ENCODE measurements around the gene PMPCA.

The PMPCA gene

DNA sequence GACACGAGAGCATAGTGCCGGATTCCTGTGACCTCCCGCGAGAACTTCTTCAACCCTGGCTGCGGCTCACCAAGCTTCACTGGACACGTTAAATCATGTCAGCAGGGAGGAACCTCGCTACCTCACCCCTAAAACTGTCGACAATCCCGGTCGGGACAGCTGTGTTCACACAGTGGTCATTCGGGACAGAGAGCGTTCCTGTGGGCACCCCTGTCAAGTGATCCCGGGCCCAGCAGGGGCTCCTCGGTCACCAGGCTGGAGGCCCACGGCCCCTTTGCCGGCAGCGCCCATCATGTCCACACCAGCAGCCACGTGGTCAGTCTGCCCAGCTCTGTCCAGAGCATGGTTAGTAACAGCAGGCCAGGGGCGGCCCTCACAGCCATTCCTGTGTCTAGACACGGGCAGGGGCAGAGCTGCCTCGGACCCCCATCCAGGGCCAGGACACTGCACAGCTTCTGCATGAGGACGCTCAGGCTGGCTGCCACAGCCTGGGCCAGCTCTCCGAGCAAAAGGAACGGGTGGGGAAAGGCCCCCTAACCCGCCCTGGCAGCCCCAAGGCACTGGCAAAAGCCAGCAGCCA, 25.7 kb downstream of the PMPCA start:
- no peak for DNase-seq (ENCODE audit: low read depth, low spot score)

DNA sequence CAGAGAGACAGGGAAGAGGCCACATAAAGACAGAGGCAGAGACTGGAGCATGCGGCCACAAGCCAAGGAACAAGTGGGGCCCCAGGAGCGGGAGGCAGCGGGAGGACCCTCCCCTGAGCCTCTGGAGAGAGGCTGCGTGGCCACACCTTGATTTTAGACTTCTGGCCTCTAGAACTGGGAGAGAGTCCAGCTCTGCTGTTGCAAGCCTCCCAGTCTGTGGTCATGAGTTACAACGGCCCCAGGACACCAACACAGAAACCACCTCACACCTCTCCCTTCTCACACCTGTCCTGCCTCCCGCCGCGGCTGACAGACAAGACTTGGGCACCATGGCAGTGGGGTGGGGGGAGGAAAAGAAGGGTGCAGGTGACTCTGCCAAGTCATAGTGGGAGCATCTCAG, 27.0 kb downstream of the PMPCA start:
- no peak for DNase-seq (ENCODE audit: low read depth, low spot score)

DNA sequence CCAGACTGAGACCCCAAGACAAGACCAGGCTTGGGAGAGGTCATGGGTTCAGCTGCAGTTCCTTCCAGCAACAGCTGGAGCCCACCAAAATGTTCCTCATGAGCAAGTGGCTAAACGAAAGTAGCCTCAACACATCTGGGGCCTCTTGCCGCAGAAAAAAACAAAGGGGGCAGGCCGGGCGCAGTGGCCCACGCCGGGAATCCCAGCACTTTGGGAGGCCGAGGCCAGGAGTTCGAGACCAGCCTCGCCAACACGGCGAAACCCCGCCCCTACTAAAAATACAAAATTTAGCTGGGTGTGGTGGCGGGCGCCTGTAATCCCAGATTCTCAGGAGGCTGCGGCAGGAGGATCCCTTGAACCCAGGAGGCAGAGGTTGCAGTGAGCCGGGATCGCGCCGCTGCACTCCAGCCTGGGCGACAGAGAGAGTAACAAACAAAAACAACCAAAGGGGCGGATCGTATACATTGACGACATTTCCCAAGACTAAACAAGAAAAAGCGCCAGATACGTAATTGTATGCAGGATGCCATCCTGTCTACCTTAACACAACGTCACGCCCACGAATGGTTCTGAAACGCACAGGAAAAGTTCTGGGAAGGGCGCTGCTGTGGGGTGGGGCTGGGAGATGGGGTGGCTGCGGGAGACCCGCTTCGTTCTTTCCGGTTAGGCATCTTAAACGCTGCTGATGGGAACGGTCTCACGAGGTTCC, 27.5 kb downstream of the PMPCA start:
- no peak for DNase-seq (ENCODE audit: low read depth, low spot score)

DNA sequence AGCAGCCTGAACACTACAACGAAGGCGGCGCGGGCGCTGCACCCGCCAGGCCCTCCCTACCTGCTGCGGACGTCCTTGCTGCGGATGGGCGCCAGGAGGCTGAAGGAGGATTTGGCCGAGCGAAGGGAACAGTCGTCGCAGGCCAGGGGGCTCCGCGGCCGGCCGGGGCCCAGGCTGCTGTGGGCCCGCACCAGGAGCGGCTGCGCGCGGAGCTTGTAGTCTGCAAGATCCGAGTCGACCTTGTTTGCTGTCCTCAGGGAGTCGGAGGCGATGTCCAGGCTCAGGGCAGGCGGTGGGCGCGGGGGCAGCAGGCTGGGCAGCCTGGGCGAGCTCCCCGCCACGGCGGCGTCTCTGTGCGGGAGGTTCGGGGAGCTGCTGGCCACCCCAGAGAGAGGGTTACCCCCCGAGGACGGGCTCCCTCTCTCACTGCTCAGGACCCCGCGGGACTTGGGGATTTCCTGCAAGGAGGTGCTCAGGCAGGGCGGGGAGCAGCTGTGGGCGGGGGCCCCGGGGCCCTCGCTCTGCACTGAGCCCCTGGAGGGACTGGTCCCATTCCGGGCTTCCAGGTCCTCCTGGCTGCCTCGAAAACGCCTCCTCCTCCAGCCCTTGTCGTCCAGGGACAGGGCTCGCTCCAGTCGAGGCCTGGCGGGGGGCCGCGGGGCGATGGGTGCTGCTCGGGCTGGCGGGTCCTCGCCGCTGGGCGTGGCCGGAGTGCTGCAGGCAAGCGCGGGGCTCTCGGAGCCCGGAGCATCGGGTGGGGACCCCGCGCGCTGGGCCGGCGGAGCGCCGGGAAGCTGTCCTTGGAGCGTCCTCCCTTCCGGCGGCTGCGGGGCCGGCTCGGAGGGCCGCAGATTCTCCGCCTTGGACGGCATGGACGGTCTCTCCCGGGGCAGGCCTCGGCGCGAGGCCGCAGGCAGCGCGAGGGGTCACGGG, 28.4 kb downstream of the PMPCA start:
- no peak for DNase-seq (ENCODE audit: low read depth, low spot score)

DNA sequence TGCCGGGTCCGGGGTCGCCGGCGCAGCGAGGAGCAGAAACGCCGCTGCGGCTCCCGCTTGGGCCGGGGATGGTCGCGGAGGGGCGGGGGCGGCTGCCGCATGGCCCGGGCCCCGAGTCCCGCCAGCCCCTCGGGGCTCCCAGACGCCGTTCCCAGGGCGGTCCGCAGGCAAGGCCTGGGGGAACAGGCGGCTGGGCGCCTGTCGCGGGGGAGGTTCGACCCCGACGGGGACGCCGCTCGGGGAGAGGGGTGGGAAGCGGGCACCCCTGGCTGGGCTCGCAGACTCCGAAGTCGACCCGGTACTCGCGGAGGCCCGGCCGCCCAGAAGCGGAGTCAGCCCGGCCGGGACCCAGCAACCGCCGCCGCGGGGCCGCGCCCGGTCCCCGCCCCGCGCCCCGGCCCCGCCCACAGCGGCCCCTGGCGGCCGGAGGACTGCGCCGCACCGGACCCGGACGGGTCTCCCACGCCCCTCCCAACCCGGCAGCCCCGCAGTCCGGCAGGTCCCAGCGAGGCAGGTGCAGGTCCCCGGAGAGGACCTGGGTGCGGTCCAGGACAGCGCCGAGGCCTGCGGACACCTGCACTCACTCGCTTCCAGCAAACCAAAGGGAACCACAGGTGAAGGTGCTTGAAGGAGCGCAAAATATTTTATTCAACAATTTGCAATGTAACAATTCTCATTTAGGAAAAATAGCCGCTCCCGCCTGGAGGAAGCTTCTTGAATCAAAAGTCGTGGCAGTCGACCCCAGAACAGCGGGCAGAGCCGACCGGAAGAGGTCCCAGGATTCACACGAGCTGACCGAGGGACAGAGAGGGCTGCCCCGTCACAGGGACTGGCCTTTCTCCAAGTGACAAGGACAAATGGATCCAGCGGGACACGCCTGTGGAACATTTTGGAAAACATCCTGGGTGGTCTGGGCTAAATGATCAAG, 29.3 kb downstream of the PMPCA start, which contains the start of gene INPP5E:
TSS of gene INPP5E (minus strand) at position 365 of the 928 bp plus-strand sequence. CDS start 426 bp downstream, outside the sequence.
- no peak for DNase-seq (ENCODE audit: low read depth, low spot score)

DNA sequence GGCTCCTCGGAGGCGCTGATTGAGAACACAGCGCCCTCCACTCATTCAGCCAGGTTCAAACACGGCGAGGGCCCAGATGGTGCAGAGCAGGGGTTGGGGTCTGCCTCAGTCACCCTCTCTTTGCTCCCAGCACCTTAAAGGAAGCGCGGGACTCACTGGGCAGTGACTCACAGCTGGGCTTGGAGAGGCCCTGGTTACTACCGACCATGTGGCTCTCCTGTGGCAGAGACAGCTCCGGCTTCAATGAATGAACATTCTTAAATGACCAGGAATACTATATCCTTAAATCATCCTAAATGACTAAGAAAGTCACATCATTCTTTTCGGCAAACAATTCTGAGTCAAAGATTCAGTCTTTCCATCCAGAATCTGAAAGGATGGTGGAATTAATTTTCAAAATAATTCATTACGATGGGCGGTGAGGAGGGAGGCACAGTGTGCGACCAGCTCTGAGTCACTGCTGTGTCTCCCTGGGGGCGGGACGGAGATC, 30.8 kb downstream of the PMPCA start:
- no peak for DNase-seq (ENCODE audit: low read depth, low spot score)

DNA sequence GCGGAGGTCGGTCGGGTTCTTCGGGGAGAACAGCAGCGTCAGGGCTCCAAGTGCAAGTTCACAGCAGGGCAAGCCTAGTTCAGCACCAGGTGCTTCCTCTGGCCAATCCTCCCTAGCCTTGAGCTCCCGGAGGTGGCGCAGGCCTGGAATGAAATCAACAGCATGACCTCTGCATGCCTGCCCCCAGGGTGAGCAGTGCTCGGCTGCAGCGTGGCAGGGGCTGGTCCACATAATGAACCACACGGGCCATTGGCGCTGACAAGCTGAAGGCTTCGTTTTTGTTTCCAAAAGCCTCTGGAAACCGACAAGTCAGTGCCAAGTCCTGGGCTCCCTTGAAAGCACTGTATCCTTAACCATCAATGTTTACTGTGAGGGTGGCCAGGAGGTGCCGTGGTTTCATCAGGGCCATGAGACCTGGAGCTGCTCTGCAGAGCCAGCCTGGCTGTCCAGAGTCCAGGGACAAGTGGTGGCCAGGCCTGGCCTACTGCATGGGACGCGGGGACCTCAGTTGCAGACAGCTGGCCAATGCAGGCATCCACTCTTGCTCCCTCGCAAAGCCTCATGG, 31.3 kb downstream of the PMPCA start:
- DNase-seq (ENCODE audit: low read depth, low spot score), result no peak

DNA sequence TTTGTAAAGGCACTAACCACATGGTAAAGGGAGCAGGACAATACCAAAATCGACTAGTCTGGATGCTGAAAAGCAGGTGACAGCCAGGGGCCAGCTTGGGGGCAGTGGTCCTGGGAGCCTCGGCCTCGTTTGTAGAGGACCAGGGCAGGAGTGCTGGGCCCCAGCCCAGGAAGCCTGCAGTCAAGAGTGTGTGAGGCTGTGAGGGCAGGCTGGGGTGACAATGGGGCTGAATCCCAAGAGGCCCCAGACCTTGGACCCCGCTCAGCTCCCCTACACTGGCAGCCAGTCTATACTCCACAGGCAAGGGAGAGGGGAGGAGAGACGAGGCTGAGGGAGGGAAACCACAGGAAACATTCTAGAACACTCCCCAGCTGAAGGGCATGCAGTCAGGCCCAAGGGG, 31.8 kb downstream of the PMPCA start:
- no peak for DNase-seq (ENCODE audit: low read depth, low spot score)

DNA sequence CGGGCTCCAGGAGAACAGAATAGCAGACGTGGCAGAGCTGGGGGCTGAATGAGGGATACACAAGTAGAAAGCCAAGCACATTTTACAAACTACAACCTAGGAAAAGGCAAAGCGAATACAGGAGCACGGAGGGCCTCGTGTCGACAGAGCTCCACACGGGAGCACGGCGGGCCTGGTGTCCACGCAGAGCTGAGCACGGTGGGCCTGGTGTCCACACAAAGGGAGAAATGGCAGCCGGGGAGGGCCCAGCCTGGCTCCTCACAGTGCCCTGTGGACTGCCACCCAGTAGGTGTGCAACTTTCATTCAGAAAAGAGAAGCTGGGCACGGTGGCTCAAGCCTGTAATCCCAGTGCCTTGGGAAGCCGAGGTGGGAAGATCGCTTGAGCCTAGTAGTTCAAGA, 32.6 kb downstream of the PMPCA start:
- DNase-seq (ENCODE audit: low read depth, low spot score), result no peak

DNA sequence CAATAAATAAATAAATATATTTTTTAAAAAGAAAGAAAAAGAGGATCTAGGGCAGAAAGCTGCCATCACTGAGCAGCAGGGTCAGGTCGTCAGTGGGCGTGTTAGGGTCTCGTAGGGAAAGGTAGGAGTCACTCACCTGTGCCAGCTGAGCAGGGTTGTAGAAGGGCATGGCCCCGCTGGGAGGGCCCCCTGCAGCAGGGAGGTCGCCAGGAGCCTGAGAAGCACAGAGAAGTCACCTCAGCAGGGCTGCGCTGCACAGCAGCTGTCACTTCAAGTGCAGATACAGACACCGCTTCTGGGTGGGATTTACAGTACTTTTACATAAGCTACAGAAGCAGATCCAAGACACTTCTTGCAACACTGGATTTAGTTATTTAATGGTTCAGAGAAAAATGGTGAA, 33.2 kb downstream of the PMPCA start:
- DNase-seq (ENCODE audit: low read depth, low spot score), result no peak

DNA sequence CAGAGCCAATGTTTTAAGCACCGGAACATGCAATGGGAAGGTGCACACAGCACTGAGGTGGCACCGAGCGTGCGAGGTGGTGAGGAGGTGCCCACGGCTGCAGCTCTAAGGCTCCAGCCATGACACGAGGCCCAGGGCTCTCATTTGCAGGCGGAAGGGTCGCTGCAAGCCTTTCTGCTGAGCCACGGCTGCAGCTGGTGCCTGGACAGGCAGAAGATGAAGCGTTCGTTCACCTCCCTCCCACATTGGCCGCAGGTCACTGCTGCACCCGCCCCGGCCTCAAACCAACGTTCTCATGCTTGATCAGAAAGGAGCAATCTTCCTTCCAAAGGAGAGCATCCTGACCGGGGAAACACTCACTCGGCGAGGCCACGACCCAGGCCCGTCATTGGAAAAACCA, 33.6 kb downstream of the PMPCA start:
- no peak for DNase-seq (ENCODE audit: low read depth, low spot score)

DNA sequence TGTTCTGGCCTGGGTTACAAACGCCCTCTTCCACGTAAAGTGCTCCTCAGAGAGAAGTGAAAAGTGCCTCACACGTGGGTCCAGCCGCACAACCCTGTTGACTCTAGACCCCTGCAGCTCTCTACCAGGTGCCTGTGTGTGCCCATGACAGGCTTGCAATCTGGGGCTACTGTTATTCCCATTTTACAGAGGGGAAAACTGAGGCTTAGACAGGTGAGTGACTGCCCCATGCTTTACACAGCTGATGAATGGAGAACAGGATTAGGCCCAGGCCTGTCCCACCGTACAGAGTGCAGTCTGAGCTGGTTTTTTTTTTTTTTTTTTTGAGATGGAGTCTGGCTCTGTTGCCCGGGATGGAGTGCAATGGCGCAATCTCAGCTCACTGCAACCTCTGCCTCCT, 35.3 kb downstream of the PMPCA start:
- DNase-seq (ENCODE audit: low read depth, low spot score), result no peak

DNA sequence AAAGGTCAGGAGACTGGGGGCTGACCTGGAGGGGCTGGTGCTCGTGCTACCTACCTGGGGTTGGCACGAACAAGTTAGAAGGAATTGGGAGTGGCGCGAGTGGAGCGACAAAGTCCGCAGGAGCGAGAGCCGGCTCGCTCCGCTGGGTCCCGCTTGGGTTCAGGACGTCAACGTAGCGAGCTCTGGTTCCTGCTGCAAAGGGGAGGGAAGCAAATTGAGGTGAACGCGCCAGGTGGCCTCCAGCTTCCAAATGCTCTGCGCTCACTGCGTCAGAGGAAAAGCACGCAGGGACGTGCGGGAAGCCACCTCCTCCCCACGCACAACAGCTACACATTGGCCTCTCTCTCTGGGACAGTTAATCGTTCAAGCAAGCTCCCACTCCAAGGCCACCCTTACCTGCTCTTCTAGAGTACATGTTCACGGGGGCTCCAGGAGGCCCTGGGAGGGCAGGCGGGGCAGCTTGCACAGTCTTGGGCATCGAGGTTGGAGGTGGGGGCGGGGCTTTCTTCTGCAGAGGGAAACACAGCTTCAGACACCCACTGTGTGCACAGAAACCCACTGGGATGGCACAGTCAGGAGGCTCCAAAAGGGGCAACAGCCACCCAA, 36.8 kb downstream of the PMPCA start:
- DNase-seq (ENCODE audit: low read depth, low spot score), result no peak

DNA sequence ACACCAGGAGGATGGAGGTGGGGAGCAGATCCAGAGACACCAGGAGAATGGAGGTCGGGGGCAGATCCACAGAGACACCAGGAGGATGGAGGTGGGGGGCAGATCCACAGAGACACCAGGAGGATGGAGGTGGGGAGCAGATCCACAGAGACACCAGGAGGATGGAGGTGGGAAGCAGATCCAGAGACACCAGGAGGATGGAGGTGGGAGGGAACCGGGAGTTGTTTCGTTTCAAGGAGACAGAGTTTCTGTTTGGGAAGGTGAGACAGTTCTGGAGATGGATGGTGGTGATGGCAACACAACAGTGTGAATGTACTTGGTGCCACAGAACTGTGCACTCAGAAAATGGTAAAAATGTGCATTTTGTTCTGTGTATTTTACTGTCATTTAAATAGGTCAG, 38.2 kb downstream of the PMPCA start:
- no peak for DNase-seq (ENCODE audit: low read depth, low spot score)

DNA sequence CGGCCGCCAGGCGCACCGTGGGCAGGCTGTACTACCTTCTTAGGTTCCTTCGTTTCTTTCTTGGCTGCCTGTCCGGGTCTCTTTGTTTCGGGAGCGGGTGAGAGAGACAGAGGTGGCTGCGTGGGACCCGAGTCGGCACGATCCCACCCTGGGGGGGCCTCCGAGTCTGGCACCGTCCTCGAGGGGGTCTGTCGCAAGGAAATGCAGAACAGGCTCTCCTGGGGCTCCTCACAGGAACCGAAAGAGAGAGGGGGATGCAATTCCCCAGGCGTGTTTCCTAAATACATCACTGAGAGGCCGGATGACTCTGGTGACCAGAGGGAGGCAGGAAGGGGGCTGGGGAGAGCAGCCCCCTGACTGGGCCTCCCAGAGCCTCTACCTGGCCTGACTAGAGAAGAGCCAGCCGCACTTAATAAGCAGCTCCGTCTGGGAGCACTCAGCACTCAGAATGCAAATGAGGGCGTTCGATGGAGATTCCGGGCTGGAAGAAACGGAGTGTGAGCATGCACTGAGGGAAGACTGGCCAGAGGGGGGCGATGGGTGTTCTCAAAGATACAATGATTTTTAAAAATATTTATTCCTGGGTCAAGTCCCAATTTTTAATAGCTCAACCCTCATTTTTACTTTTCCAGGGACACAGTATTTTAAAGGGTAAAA, 40.9 kb downstream of the PMPCA start:
- DNase-seq (ENCODE audit: low read depth, low spot score), result no peak

DNA sequence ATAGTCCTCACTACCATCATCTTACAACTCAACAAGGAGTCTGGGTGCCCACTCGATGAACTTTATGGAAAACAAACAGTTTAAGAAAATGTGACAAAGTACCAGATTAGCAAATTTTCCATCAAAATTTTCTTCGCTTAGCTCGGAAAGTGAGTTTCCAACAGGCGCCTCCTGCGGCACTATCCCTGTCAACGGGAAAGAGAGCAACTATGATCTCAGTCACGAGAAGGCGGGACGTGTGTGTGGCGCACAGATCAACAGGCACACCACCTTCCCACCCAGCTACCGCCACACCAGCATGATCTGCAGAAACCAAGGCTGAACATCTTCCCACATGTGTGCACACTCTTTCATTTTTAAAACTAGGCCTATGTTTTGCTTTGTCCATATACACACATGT, 42.9 kb downstream of the PMPCA start:
- no peak for DNase-seq (ENCODE audit: low read depth, low spot score)

DNA sequence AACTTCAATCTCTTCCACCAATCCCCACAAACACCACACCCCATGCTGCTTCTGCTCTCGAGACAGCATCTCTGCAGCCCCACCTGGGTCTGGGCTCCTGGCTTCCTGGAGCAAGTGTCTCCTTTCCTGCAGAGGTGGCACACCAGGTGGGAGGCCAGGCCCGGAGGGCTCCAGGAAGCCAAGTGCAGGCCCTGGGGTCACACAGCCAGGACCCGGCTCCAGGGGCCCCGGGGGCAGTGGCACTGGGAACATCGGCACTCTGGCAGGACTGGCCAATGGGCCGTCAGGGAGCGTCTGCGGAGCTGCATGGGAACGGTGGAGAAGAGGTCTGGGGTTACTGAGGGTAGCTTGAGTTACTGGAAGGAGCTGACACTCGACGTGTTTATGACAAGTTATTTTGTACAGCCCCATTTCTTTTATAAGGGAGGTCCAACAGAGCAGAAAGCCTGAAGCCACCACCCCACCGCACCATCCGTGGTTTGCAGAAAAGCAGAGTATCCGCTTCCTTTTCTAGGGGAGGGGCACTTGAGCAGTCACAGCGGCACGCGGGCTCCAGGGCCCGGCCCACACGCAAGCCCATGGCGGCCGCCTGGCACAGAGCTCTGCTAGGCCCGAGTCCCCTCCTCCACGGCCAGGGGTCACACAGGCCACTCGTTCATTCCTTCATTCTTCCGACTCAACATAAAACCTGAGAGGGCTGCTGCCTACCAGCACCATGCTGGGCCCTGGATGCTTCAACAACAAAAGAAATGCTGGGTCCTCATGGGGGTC, 43.8 kb downstream of the PMPCA start:
- DNase-seq (ENCODE audit: low read depth, low spot score), result no peak

DNA sequence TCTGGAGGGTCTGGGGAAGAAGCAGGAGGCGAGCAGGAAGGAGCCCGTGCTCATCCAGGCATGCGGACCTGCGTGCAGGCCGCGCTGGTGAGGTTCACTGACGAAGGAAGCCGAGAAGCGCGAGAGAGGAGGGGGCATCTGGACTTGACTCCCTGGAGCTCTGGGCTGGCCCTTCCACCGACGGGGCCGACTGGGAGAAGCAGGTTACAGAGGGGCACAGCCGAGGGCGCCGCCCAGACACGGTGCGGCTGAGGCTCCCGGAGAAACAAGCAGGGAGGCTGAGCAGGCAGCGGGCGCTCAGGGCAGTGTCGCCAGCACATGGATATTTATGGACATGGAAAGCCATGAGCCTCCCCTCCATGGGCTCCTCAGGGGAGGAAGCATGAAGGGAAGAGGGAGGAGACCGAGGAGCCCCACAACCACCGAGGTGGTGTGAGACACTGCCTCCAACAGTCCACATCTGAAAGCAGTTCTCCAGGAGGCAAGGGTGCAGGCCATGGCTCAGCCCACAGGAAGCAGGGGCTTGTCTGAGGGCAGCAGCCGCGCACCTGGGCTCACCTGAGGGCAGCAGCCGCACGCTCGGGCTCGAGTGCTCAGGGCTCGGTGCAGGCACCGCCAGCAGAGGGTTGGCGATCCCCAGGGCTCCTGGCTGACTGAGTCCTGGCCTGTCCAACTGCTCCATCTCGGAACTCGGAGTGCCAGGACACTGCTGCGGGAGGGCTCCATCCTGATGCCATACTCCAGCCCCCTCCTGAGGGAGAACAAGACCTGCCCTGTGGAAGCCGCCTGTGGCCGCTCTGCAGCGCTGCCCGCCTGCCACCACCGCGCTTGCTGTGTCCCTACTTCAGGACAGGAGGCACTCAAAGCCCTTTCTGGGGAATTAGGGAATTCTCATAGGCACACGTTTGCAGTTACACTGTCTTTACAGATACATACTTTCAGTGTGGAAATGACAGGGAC, 44.9 kb downstream of the PMPCA start:
- no peak for DNase-seq (ENCODE audit: low read depth, low spot score)

Data from brain pericyte (primary cell).